NCI-H2107 treated with DMSO at 0.1 percent for 48 hours (cell line): ENCODE results near the gene COL21A1.

Experiments used
- DNase-seq: peaks from one replicate; lab custom pipeline; 2025; ENCODE audit not compliant: unreplicated experiment; lab: John Stamatoyannopoulos, UW

COL21A1 gene

GRCh38 chr6:56051202-56051598 is 196.2 kb downstream of the COL21A1 start:
- no peak for DNase-seq

- DNase-seq, result no peak
Observed at GRCh38 chr6:56050530-56051201, 196.7 kb downstream of the COL21A1 start.

- DNase-seq, result no peak
Observed at GRCh38 chr6:56048601-56049000, 198.8 kb downstream of the COL21A1 start.

GRCh38 chr6:56047931-56048540 is 199.3 kb downstream of the COL21A1 start:
- no peak for DNase-seq

GRCh38 chr6:56046576-56046975 is 200.8 kb downstream of the COL21A1 start:
- no peak for DNase-seq

GRCh38 chr6:56043761-56044160 is 203.6 kb downstream of the COL21A1 start:
- no peak for DNase-seq

- DNase-seq, result no peak
Observed at GRCh38 chr6:56043076-56043475, 204.3 kb downstream of the COL21A1 start.

GRCh38 chr6:56041591-56041990 is 205.8 kb downstream of the COL21A1 start:
- DNase-seq, result no peak

GRCh38 chr6:56040889-56041301 is 206.5 kb downstream of the COL21A1 start:
- DNase-seq, result no peak

GRCh38 chr6:56040223-56040622 is 207.2 kb downstream of the COL21A1 start:
- no peak for DNase-seq

GRCh38 chr6:56038764-56039163 is 208.6 kb downstream of the COL21A1 start:
- no peak for DNase-seq

GRCh38 chr6:56037601-56038000 is 209.8 kb downstream of the COL21A1 start:
- no peak for DNase-seq

GRCh38 chr6:56036916-56037600 is 210.3 kb downstream of the COL21A1 start:
- DNase-seq, result no peak

GRCh38 chr6:56033401-56033800 is 214.0 kb downstream of the COL21A1 start:
- DNase-seq, result no peak

GRCh38 chr6:56032715-56033260 is 214.6 kb downstream of the COL21A1 start:
- DNase-seq, result no peak

- no peak for DNase-seq
Observed at GRCh38 chr6:56027865-56028264, 219.5 kb downstream of the COL21A1 start.

- no peak for DNase-seq
Observed at GRCh38 chr6:56026455-56027180, 220.8 kb downstream of the COL21A1 start.

- no peak for DNase-seq
Observed at GRCh38 chr6:56025795-56026194, 221.6 kb downstream of the COL21A1 start.

- no peak for DNase-seq
Observed at GRCh38 chr6:56024931-56025330, 222.4 kb downstream of the COL21A1 start.

GRCh38 chr6:56023829-56024228 is 223.6 kb downstream of the COL21A1 start:
- DNase-seq, result no peak

GRCh38 chr6:56022678-56023077 is 224.7 kb downstream of the COL21A1 start:
- DNase-seq, result no peak
